HG03571 (cell line): ENCODE results near the gene GPC4.

Experiments
- ATAC-seq: cut with Tn5 transposase; IDR thresholded peaks from one replicate; pipeline ENCODE4 v1.9.1; 2021; ENCODE audit not compliant: unreplicated experiment

Gene GPC4

GRCh38 chrX:133412246-133412645, 3.0 kb downstream of the GPC4 start:
- ATAC-seq: no peak

- ATAC-seq: no peak
These were observed 4.7 kb downstream of the GPC4 start for GRCh38 chrX:133410550-133410949.

GRCh38 chrX:133405498-133406185, 9.6 kb downstream of the GPC4 start:
- no peak for ATAC-seq

- ATAC-seq: no peak
These were observed 11.3 kb downstream of the GPC4 start for GRCh38 chrX:133403984-133404383.

- ATAC-seq: no peak
These were observed 12.3 kb downstream of the GPC4 start for GRCh38 chrX:133402830-133403625.

- ATAC-seq: no peak
These were observed 13.2 kb downstream of the GPC4 start for GRCh38 chrX:133402042-133402453.

- no peak for ATAC-seq
These were observed 13.8 kb downstream of the GPC4 start for GRCh38 chrX:133401536-133401935.

- no peak for ATAC-seq
These were observed 15.9 kb downstream of the GPC4 start for GRCh38 chrX:133399411-133399810.

- ATAC-seq: no peak
These were observed 20.5 kb downstream of the GPC4 start for GRCh38 chrX:133394765-133395164.

- no peak for ATAC-seq
These were observed 22.6 kb downstream of the GPC4 start for GRCh38 chrX:133392671-133393070.

- ATAC-seq: no peak
These were observed 24.2 kb downstream of the GPC4 start for GRCh38 chrX:133391111-133391510.

- no peak for ATAC-seq
These were observed 24.6 kb downstream of the GPC4 start for GRCh38 chrX:133390676-133391075.

- ATAC-seq: no peak
These were observed 25.3 kb downstream of the GPC4 start for GRCh38 chrX:133389975-133390374.

GRCh38 chrX:133384454-133384853, 30.8 kb downstream of the GPC4 start:
- ATAC-seq: no peak

- peak; percentile 77 for ATAC-seq
These were observed 34.3 kb downstream of the GPC4 start for GRCh38 chrX:133380711-133381619.

- ATAC-seq: no peak
These were observed 38.9 kb downstream of the GPC4 start for GRCh38 chrX:133376422-133376821.

GRCh38 chrX:133375615-133376340, 39.5 kb downstream of the GPC4 start:
- ATAC-seq: no peak

- no peak for ATAC-seq
These were observed 40.4 kb downstream of the GPC4 start for GRCh38 chrX:133374874-133375387.

GRCh38 chrX:133373386-133374079, 41.8 kb downstream of the GPC4 start:
- ATAC-seq: no peak

GRCh38 chrX:133370696-133371275, 44.5 kb downstream of the GPC4 start:
- no peak for ATAC-seq
